Measurements from ENCODE around the gene BRINP3.

- TF ChIP-seq SIN3A (IDR thresholded peaks at IDR 0.05; ENCODE audit: borderline replicate concordance in 2 of 2, control insufficient read depth in 1 of 2, low read depth in 2 of 2, low read length in 2 of 2) (no peak), MXD1 (CRISPR knock-in tag; IDR thresholded peaks at IDR 0.05; ENCODE audit: borderline replicate concordance, poor library complexity, severe bottlenecking) (no peak), ZNF449 (CRISPR knock-in tag; IDR thresholded peaks at IDR 0.05) (no peak), POLR2AphosphoS5 (IDR thresholded peaks at IDR 0.05; ENCODE audit: control insufficient read depth, insufficient read depth, low read depth, low read length) (no peak), TOE1 (IDR thresholded peaks at IDR 0.05; ENCODE audit: borderline replicate concordance) (no peak), TOE1 (CRISPR knock-in tag; IDR thresholded peaks at IDR 0.05; ENCODE audit: borderline replicate concordance, low read depth) (no peak), CTCF (IDR thresholded peaks at IDR 0.05 in 2 of 3, conservative IDR thresholded peaks at IDR 0.05 in 1 of 3; ENCODE audit: insufficient read depth in 2 of 3, low read depth in 1 of 3, low read length in 3 of 3) (no peak), ZNF780A (CRISPR knock-in tag; IDR thresholded peaks at IDR 0.05) (no peak), NFYB (IDR thresholded peaks at IDR 0.05; ENCODE audit: extremely low read depth, insufficient read length) (no peak), ZNF217 (CRISPR knock-in tag; IDR thresholded peaks at IDR 0.05) (no peak), ZNF124 (CRISPR knock-in tag; IDR thresholded peaks at IDR 0.05) (no peak)
Measured at GRCh38 chr1:190456129-190456528, 21.5 kb downstream of the BRINP3 start.
